ENCODE measurements around the gene GPR162.

The GPR162 gene

GRCh38 chr12:6826734-6827436 is 5.3 kb downstream of the GPR162 start:
- no peaks in the 10 kb centered on the region for H4K20me1 ChIP-seq (ENCODE audit: insufficient read depth, low read length, poor library complexity, severe bottlenecking)
- TF ChIP-seq CTCF (conservative IDR thresholded peaks at IDR 0.05; ENCODE audit: low read length) (no peak), EZH2phosphoT487 (IDR thresholded peaks at IDR 0.05; ENCODE audit: borderline replicate concordance) (no peak)
- peak overlapping the region; percentile 77 for H3K4me2 ChIP-seq (ENCODE audit: low read depth, low read length, poor library complexity, severe bottlenecking)
- H3K27me3 ChIP-seq (ENCODE audit: insufficient read depth, low read length, poor library complexity, severe bottlenecking): no peaks in the 10 kb centered on the region
- no peaks in the 10 kb centered on the region; the same call in 1 of the 2 replicates for H3K36me3 ChIP-seq (ENCODE audit: insufficient read depth, low read length)
- peak overlapping the region; percentile 55 for H3K4me3 ChIP-seq (ENCODE audit: low read length, poor library complexity, severe bottlenecking)
- no peaks in the 10 kb centered on the region for H3K9me3 ChIP-seq (ENCODE audit: insufficient read depth, low read depth, low read length)
- H2AFZ ChIP-seq (ENCODE audit: low read length): no peak overlapping the region
- no peaks in the 10 kb centered on the region for H3F3A ChIP-seq (ENCODE audit: low read depth)
- peak overlapping the region; percentile 53 for H3K9ac ChIP-seq (ENCODE audit: low read depth, low read length, poor library complexity, severe bottlenecking)
- no peaks in the 10 kb centered on the region for H3K9me2 ChIP-seq (replicated peaks; ENCODE audit: low read depth, low read length)
- peaks cover 25% of the 10 kb centered on the region; the same call in 1 of the 2 replicates for H3K79me2 ChIP-seq (ENCODE audit: insufficient read depth, low read length)
- H3K4me1 ChIP-seq (ENCODE audit: insufficient read depth, low read length, poor library complexity, severe bottlenecking): peaks cover 24% of the 10 kb centered on the region

DNA sequence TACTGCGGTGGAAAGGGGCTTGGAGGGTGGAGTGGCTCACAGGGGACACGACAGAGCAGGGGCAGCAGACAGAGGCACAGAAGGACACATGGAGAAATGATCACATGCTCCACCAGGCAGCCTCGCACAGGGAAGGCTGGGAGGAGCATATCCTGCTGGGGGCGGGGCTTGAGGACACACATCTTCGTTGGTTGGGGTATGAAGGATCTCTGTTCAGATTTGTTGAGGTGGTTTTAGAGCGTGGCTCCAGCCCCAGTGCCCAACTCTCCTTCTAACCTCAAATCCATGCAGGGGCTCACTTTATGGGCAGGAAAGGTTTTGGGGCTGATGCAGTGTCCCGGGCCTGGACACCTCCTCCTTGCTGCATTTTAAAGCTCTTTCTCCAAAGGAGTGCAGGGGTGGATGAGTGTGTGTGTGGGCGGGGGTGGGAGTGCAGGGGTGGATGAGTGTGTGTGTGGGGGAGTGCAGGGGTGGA is 5.9 kb downstream of the GPR162 start:
- Histone ChIP-seq H3K9ac (ENCODE audit: low read depth, low read length, poor library complexity, severe bottlenecking) (peak overlapping the region; percentile 53), H3K27me3 (ENCODE audit: insufficient read depth, low read length, poor library complexity, severe bottlenecking) (no peaks in the 10 kb centered on the region), H3K4me3 (ENCODE audit: low read length, poor library complexity, severe bottlenecking) (peak overlapping the region; percentile 55), H3K79me2 (ENCODE audit: insufficient read depth, low read length) (peaks cover 25% of the 10 kb centered on the region; the same call in 1 of the 2 replicates), H2AFZ (ENCODE audit: low read length) (no peak overlapping the region), H4K20me1 (ENCODE audit: insufficient read depth, low read length, poor library complexity, severe bottlenecking) (no peaks in the 10 kb centered on the region), H3K4me1 (ENCODE audit: insufficient read depth, low read length, poor library complexity, severe bottlenecking) (peaks cover 21% of the 10 kb centered on the region), H3K9me3 (ENCODE audit: insufficient read depth, low read depth, low read length) (no peaks in the 10 kb centered on the region), H3K36me3 (ENCODE audit: insufficient read depth, low read length) (no peaks in the 10 kb centered on the region; the same call in 1 of the 2 replicates), H3F3A (ENCODE audit: low read depth) (no peaks in the 10 kb centered on the region), H3K9me2 (replicated peaks; ENCODE audit: low read depth, low read length) (no peaks in the 10 kb centered on the region), H3K4me2 (ENCODE audit: low read depth, low read length, poor library complexity, severe bottlenecking) (peak overlapping the region; percentile 77)
- no peak for TF ChIP-seq EZH2phosphoT487 (IDR thresholded peaks at IDR 0.05; ENCODE audit: borderline replicate concordance)
- no peak for TF ChIP-seq CTCF (conservative IDR thresholded peaks at IDR 0.05; ENCODE audit: low read length)

GRCh38 chr12:6827982-6828780 is 6.6 kb downstream of the GPR162 start, which contains the start of gene P3H3:
Gene P3H3, plus strand, starts transcription at chr12:6828407. Its CDS starts 34 bp downstream, at chr12:6828441.
- Histone ChIP-seq H2AFZ (ENCODE audit: low read length) (peak within 1 kb of the TSS; percentile 69), H3K9me3 (ENCODE audit: insufficient read depth, low read depth, low read length) (no peaks in the 10 kb centered on the region), H3K4me1 (ENCODE audit: insufficient read depth, low read length, poor library complexity, severe bottlenecking) (peaks cover 21% of the 10 kb centered on the region), H3K9ac (ENCODE audit: low read depth, low read length, poor library complexity, severe bottlenecking) (peak within 1 kb of the TSS; percentile 89), H3F3A (ENCODE audit: low read depth) (no peaks in the 10 kb centered on the region), H3K27me3 (ENCODE audit: insufficient read depth, low read length, poor library complexity, severe bottlenecking) (no peaks in the 10 kb centered on the region), H3K4me2 (ENCODE audit: low read depth, low read length, poor library complexity, severe bottlenecking) (peak within 1 kb of the TSS; percentile 77), H4K20me1 (ENCODE audit: insufficient read depth, low read length, poor library complexity, severe bottlenecking) (no peaks in the 10 kb centered on the region), H3K9me2 (replicated peaks; ENCODE audit: low read depth, low read length) (no peaks in the 10 kb centered on the region), H3K36me3 (ENCODE audit: insufficient read depth, low read length) (peaks cover 1% of the 10 kb centered on the region; the same call in 1 of the 2 replicates), H3K4me3 (ENCODE audit: low read length, poor library complexity, severe bottlenecking) (peak within 1 kb of the TSS; percentile 77), H3K79me2 (ENCODE audit: insufficient read depth, low read length) (peaks cover 25% of the 10 kb centered on the region; the same call in 1 of the 2 replicates)
- no peak for TF ChIP-seq EZH2phosphoT487 (IDR thresholded peaks at IDR 0.05; ENCODE audit: borderline replicate concordance)
- peak; percentile 15; the same call in 1 of the 2 replicates for TF ChIP-seq CTCF (conservative IDR thresholded peaks at IDR 0.05; ENCODE audit: low read length)

Measured in Loucy (cell line).